Measurements from ENCODE around the gene SPATA12.

DNA sequence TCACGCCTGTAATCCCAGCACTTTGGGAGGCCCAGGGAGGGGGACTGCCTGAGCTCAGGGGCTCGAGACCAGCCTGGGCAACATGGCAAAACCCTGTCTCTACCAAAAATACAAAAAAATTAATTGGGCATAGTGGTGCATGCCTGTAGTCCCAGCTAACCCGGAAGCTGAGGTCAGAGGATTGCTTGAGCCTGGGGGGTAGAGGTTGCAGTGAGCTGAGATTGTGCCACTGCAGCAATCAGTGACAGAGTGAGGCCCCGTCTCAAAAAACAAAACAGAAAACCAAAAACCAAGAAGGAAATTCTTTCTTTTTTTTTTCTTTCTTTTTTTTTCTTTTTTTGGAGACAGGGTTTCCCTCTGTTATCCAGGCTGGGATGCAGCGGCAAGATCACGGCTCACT, 3.5 kb downstream of the SPATA12 start:
- TF ChIP-seq YY1 (IDR thresholded peaks at IDR 0.05; ENCODE audit: low read depth): no peak
- no peak for TF ChIP-seq TCF12 (IDR thresholded peaks at IDR 0.05; ENCODE audit: low read depth)
- TF ChIP-seq CREB1 (IDR thresholded peaks at IDR 0.05; ENCODE audit: low read depth): no peak
- TF ChIP-seq, protein P1, sequence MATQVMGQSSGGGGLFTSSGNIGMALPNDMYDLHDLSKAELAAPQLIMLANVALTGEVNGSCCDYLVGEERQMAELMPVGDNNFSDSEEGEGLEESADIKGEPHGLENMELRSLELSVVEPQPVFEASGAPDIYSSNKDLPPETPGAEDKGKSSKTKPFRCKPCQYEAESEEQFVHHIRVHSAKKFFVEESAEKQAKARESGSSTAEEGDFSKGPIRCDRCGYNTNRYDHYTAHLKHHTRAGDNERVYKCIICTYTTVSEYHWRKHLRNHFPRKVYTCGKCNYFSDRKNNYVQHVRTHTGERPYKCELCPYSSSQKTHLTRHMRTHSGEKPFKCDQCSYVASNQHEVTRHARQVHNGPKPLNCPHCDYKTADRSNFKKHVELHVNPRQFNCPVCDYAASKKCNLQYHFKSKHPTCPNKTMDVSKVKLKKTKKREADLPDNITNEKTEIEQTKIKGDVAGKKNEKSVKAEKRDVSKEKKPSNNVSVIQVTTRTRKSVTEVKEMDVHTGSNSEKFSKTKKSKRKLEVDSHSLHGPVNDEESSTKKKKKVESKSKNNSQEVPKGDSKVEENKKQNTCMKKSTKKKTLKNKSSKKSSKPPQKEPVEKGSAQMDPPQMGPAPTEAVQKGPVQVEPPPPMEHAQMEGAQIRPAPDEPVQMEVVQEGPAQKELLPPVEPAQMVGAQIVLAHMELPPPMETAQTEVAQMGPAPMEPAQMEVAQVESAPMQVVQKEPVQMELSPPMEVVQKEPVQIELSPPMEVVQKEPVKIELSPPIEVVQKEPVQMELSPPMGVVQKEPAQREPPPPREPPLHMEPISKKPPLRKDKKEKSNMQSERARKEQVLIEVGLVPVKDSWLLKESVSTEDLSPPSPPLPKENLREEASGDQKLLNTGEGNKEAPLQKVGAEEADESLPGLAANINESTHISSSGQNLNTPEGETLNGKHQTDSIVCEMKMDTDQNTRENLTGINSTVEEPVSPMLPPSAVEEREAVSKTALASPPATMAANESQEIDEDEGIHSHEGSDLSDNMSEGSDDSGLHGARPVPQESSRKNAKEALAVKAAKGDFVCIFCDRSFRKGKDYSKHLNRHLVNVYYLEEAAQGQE (IDR thresholded peaks at IDR 0.05; ENCODE audit: low read depth): no peak
- no peak for TF ChIP-seq FOXM1 (IDR thresholded peaks at IDR 0.05; ENCODE audit: borderline replicate concordance, low read depth)
- TF ChIP-seq CEBPB (IDR thresholded peaks at IDR 0.05): no peak
- TF ChIP-seq TAF1 (IDR thresholded peaks at IDR 0.05; ENCODE audit: low read depth): no peak

All from Ishikawa (cell line).